ENCODE results near the gene IKBKE. TPM values are rescaled to one million over a fixed set of nuclear protein-coding genes. Genes with fewer than 3 reads are reported as not detected.

Gene IKBKE
- total RNA-seq, 1 donor, result 23.7 TPM

GRCh38 chr1:206509612-206510257, 39.5 kb downstream of the IKBKE start:
- no peak for DNase-seq (ENCODE audit: low read depth)
- H3K4me3 ChIP-seq (ENCODE audit: low read depth, low read length), result no peak overlapping the region
- no peak for TF ChIP-seq CTCF (IDR thresholded peaks at IDR 0.05; ENCODE audit: insufficient read depth, low read depth, low read length)

- no peak for TF ChIP-seq CTCF (IDR thresholded peaks at IDR 0.05; ENCODE audit: insufficient read depth, low read depth, low read length)
- no peak overlapping the region for H3K4me3 ChIP-seq (ENCODE audit: low read depth, low read length)
- DNase-seq (ENCODE audit: low read depth), result no peak
These were observed 40.1 kb downstream of the IKBKE start for GRCh38 chr1:206510371-206510770.

- no peak for TF ChIP-seq CTCF (IDR thresholded peaks at IDR 0.05; ENCODE audit: insufficient read depth, low read depth, low read length)
- DNase-seq (ENCODE audit: low read depth), result no peak
- no peak overlapping the region for H3K4me3 ChIP-seq (ENCODE audit: low read depth, low read length)
These were observed 41.2 kb downstream of the IKBKE start for GRCh38 chr1:206511362-206512057.

GRCh38 chr1:206512058-206512850, 42.0 kb downstream of the IKBKE start:
- TF ChIP-seq CTCF (IDR thresholded peaks at IDR 0.05; ENCODE audit: insufficient read depth, low read depth, low read length), result no peak
- no peak overlapping the region for H3K4me3 ChIP-seq (ENCODE audit: low read depth, low read length)
- DNase-seq (ENCODE audit: low read depth), result no peak

- H3K4me3 ChIP-seq (ENCODE audit: low read depth, low read length), result no peak overlapping the region
- TF ChIP-seq CTCF (IDR thresholded peaks at IDR 0.05; ENCODE audit: insufficient read depth, low read depth, low read length), result no peak
- DNase-seq (ENCODE audit: low read depth), result no peak
These were observed 42.5 kb downstream of the IKBKE start for GRCh38 chr1:206512851-206513180.

- TF ChIP-seq CTCF (IDR thresholded peaks at IDR 0.05; ENCODE audit: insufficient read depth, low read depth, low read length), result no peak
- DNase-seq (ENCODE audit: low read depth), result peak; percentile 87
- H3K4me3 ChIP-seq (ENCODE audit: low read depth, low read length), result no peak overlapping the region
These were observed 43.2 kb downstream of the IKBKE start for GRCh38 chr1:206513312-206514111.

Measured in fibroblast of villous mesenchyme (primary cell).